GM23248 (cell line): ENCODE measurements around the gene FAM168A.

Experiments used
- EZH2 ChIP-seq: fragments of 200-600 bp; sonication (generic); IDR thresholded peaks from 2 replicates; pipeline ENCODE4 v1.6.1; 2018; ENCODE audit warnings: antibody characterized with exemption, mild to moderate bottlenecking; ENCODE audit not compliant: insufficient read depth, poor library complexity, severe bottlenecking
- EZH2phosphoT487 ChIP-seq: fragments of 200-600 bp; sonication (generic); IDR thresholded peaks from 2 replicates; pipeline ENCODE4 v1.6.1; 2018; ENCODE audit warnings: antibody characterized with exemption, moderate library complexity, mild to moderate bottlenecking, low read depth; ENCODE audit not compliant: insufficient read depth

GRCh38 chr11:73361953-73362776 is 235.7 kb downstream of the FAM168A start:
- TF ChIP-seq EZH2 (no peak), EZH2phosphoT487 (no peak)
